GM19025 (cell line): ENCODE measurements around the gene TOB1.
"Not testable (repeated sequence)": the region's sequence is repeated elsewhere in the genome, so short reads cannot be mapped to it uniquely, and the experiment has no call there.

Source experiments
- ATAC-seq: cut with Tn5 transposase; IDR thresholded peaks from one replicate; pipeline ENCODE4 v1.9.1; 2021; ENCODE audit warnings: mild to moderate bottlenecking, low read depth, moderate library complexity; ENCODE audit not compliant: unreplicated experiment

The TOB1 gene

DNA sequence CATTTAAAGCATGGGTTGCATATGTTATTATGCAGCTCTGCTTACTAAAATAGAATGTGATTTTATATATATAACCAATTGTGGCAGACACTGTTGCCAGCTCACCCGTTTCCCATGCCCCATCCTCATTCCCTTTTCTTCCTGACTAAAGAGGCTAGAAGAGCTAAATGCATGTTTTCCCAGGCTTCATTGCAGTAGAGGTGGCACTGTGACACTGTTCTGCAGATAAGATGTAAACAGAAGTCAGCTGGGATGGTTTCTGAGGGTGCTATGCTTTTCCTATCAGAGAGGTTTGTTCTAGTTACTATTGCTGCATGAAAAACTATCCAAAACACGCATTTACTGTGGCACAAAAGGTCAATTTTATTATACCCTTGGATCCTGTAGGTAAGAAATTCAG lies 5.7 kb upstream of the TOB1 start:
- ATAC-seq = no peak

- no peak for ATAC-seq
These were observed 5.2 kb upstream of the TOB1 start for GRCh38 chr17:50871364-50871763.

- ATAC-seq = no peak
These were observed 2.4 kb upstream of the TOB1 start for GRCh38 chr17:50868602-50869001.

- ATAC-seq = no peak
These were observed 1.9 kb upstream of the TOB1 start for GRCh38 chr17:50868140-50868438.

GRCh38 chr17:50867363-50868139 lies 1.4 kb upstream of the TOB1 start:
- ATAC-seq = peak; percentile 24

- ATAC-seq = peak; percentile 3
These were observed 802 bp upstream of the TOB1 start for GRCh38 chr17:50866950-50867362.

DNA sequence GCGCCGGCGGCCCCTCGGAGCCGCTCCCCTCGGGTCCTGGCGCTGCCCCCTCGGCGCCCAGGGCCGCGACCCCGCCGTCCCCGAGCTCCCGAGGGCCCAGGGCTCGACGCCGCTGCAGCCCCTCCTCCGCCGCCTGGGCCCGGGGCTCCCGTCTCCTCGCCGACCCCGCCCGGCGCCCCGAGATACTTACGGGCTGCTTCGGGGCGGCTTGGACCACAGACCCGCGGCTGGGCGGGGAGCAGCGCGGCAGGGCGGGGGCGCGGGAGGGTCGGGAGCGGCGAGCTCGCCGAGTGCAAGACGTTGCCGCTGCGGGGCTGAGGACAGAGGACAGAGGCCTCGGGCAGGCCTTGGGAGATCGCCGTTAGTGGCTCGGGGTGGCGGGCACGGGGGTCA lies 290 bp downstream of the TOB1 start:
- ATAC-seq = peak; percentile 6

- peak; percentile 10 for ATAC-seq
These were observed 890 bp downstream of the TOB1 start for GRCh38 chr17:50865060-50865867.

- no peak for ATAC-seq
These were observed 1.5 kb downstream of the TOB1 start for GRCh38 chr17:50864747-50865059.

DNA sequence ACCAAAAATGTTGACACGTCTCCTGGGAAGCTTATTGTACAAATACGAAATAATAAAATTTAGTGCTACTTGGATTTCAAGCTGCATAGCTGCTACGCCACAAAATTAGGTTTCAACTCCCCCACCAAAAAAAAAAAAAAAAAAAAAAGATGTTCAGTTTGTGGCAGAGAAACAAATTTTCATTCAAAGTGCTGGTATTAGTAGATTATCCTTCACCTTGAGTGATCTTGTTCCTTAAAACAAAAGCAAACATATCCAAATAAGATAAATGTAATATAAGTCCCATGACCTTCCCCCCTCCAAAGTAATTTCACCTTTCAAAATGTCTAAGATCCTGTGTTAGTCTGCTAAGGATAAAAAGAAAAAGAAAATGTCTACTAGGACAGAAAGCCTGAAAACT lies 2.2 kb downstream of the TOB1 start:
- ATAC-seq = no peak

GRCh38 chr17:50863221-50863843 lies 2.8 kb downstream of the TOB1 start:
- ATAC-seq = no peak

DNA sequence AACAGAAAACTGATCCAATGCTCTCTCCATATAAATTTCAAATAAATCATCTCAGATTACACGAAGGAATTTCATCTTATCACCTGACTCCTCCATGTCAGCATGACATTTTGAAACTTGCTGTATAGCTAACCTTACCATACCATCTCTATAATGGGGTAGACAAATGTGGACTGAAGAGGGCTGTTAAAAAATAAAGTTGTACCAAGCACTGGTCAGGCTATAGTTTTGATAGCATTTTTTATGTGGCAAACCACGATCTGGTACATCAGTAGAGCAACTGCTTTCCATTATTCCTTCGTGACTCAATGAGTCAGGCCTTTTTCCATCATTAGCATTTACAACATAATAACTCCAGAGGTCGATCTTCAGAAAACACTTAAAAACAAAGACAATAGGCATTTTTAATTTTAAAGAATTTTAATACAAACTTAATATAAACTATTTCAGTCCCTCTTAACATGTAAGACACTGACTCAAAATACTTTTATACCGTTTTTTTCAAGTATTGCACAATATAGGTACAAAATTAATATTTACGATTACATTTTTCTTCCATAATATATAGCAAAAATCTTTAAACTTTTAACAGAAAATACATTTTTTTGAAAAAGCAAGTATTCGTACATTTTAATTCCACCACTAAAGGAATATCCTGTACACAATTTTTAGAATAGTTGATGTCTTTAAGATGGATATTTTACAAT lies 4.2 kb downstream of the TOB1 start:
- no peak for ATAC-seq

- no peak for ATAC-seq
These were observed 4.8 kb downstream of the TOB1 start for GRCh38 chr17:50861334-50861676.

DNA sequence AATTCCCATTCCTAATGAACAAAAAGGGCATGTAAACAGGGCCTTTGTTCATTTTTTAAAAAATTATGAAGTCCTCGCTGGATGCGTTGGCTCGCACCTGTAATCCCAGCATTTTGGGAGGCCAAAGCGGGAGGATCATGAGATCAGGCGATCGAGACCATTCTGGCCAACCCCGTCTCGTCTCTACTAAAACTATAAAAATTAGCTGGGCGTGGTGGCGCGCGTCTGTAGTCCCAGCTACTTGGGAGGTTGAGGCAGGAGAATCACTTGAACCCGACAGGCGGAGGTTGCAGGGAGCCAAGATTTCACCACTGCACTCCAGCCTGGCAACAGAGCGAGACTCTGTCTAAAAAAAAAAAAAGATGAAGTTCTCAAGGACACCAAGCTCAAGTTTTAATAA lies 6.4 kb downstream of the TOB1 start:
- ATAC-seq = not testable (repeated sequence)

DNA sequence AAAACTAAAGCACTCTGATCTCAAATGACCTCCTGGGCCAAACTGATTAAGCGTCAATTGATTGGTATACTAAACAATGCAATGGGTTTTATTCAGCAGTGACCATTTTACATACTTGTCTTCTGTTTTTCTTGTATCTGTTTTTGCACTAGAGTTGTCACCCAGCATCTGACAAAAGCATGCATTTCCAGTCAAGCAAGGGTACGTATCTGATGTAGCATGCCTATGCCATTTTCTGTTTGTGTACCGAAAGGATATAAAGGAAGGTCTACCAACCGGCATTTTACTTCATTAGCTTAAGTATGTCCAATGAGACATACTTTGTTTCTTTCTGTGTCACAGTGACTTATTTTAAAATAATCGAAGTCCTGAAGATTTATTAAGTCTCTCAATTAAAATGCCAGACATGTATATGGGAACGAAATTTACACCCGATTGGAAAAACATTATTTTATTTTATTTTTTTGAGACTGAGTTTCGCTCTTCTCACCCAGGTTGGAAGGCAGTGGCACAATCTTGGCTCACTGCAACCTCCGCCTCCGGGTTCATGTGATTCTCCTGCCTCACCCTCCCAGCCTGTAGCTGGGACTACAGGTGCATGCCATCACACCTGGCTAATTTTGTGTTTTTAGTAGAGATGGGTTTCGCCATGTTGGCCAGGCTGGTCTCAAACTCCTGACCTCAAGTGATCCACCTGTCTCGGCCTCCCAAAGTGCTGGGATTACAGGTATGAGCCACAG lies 7.5 kb downstream of the TOB1 start:
- no peak for ATAC-seq

- ATAC-seq = no peak
These were observed 9.7 kb downstream of the TOB1 start for GRCh38 chr17:50856431-50856830.

GRCh38 chr17:50855708-50856330 lies 10.3 kb downstream of the TOB1 start:
- ATAC-seq = no peak

- no peak for ATAC-seq
These were observed 12.4 kb downstream of the TOB1 start for GRCh38 chr17:50853781-50854180.

DNA sequence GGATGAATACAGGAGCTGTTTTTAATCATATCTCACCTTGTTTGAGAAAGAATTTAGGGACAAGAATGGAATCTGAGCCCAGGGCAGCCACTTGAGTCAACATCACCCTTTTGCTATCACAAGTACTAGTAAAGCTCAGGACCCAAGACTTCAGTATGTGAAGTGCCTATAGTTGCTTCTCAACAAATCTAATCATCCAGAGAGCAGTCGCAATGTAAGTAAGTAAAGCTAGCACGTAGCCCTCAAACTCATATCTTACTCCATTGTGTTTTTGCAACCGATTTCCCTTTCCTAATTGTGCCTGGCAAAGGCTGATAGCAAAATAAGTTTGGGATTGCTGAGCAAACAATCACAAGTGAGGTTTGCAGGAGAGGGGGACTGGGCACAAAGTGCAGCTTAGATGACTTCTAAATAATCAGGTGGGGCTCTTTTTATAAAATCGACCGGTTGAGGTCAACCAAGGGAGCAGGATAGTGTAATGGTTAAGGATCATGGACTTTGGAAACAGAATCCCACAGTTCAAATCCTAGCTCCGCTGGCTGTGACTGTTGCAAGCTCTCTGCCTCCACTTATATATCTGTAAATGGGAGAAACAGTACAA lies 13.0 kb downstream of the TOB1 start:
- ATAC-seq = no peak

- no peak for ATAC-seq
These were observed 15.5 kb downstream of the TOB1 start for GRCh38 chr17:50850640-50851039.
